WERI-Rb-1 (cell line): ENCODE data around the gene MARCHF6.
"Not testable (repeated sequence)": the region's sequence is repeated elsewhere in the genome, so short reads cannot be mapped to it uniquely, and the experiment has no call there.

Source experiments
- DNase-seq: peaks from one replicate; pipeline ENCODE4 v3.0.0-alpha.2; 2020
- H3K27ac ChIP-seq: fragments of 250-450 bp; sonication (Bioruptor Pico); 2 replicates; pipeline ENCODE4 v1.5.1; 2020; ENCODE audit warnings: mild to moderate bottlenecking, moderate library complexity
- H3K27me3 ChIP-seq: fragments of 250-450 bp; sonication (Bioruptor Pico); 2 replicates; pipeline ENCODE4 v1.5.1; 2021; ENCODE audit warnings: mild to moderate bottlenecking, low read depth, moderate library complexity; ENCODE audit not compliant: insufficient read depth, severe bottlenecking
- H3K36me3 ChIP-seq: fragments of 250-450 bp; sonication (Bioruptor Pico); 2 replicates; pipeline ENCODE4 v1.5.1; 2020; ENCODE audit warnings: mild to moderate bottlenecking, moderate library complexity
- H3K4me3 ChIP-seq: 2 replicates; pipeline ENCODE4 v1.5.1; 2011; ENCODE audit warnings: low read depth, mild to moderate bottlenecking, control low read depth, low read length
- H3K9me3 ChIP-seq: fragments of 250-450 bp; sonication (Bioruptor Pico); 2 replicates; pipeline ENCODE4 v1.5.1; 2021; ENCODE audit warnings: mild to moderate bottlenecking, moderate library complexity; ENCODE audit not compliant: severe bottlenecking
- TF ChIP-seq, protein P1 (sequence below): IDR thresholded peaks from 2 replicates; pipeline ENCODE4 v1.5.1; 2011; ENCODE audit warnings: low read depth, mild to moderate bottlenecking, control low read depth, inconsistent platforms, low read length

Gene MARCHF6

GRCh38 chr5:10339058-10339811, 14.3 kb upstream of the MARCHF6 start:
- no peaks in the 10 kb centered on the region for H3K9me3 ChIP-seq
- TF ChIP-seq, protein P1, sequence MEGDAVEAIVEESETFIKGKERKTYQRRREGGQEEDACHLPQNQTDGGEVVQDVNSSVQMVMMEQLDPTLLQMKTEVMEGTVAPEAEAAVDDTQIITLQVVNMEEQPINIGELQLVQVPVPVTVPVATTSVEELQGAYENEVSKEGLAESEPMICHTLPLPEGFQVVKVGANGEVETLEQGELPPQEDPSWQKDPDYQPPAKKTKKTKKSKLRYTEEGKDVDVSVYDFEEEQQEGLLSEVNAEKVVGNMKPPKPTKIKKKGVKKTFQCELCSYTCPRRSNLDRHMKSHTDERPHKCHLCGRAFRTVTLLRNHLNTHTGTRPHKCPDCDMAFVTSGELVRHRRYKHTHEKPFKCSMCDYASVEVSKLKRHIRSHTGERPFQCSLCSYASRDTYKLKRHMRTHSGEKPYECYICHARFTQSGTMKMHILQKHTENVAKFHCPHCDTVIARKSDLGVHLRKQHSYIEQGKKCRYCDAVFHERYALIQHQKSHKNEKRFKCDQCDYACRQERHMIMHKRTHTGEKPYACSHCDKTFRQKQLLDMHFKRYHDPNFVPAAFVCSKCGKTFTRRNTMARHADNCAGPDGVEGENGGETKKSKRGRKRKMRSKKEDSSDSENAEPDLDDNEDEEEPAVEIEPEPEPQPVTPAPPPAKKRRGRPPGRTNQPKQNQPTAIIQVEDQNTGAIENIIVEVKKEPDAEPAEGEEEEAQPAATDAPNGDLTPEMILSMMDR = no peak
- no peaks in the 10 kb centered on the region for H3K36me3 ChIP-seq
- no peak for DNase-seq
- H3K27ac ChIP-seq = no peak overlapping the region
- H3K27me3 ChIP-seq = no peaks in the 10 kb centered on the region
- no peak overlapping the region for H3K4me3 ChIP-seq

- Histone ChIP-seq H3K27me3 (no peaks in the 10 kb centered on the region), H3K27ac (no peak overlapping the region), H3K9me3 (peaks cover 3% of the 10 kb centered on the region), H3K36me3 (no peaks in the 10 kb centered on the region), H3K4me3 (no peak overlapping the region)
- TF ChIP-seq, protein P1 = no peak
- DNase-seq = no peak
These were observed 13.5 kb upstream of the MARCHF6 start for GRCh38 chr5:10339958-10340357.

- no peaks in the 10 kb centered on the region for H3K36me3 ChIP-seq
- TF ChIP-seq, protein P1 = no peak
- H3K4me3 ChIP-seq = no peak overlapping the region
- peaks cover 3% of the 10 kb centered on the region for H3K9me3 ChIP-seq
- DNase-seq = no peak
- no peaks in the 10 kb centered on the region for H3K27me3 ChIP-seq
- no peak overlapping the region for H3K27ac ChIP-seq
These were observed 10.0 kb upstream of the MARCHF6 start for GRCh38 chr5:10343486-10343885.

DNA sequence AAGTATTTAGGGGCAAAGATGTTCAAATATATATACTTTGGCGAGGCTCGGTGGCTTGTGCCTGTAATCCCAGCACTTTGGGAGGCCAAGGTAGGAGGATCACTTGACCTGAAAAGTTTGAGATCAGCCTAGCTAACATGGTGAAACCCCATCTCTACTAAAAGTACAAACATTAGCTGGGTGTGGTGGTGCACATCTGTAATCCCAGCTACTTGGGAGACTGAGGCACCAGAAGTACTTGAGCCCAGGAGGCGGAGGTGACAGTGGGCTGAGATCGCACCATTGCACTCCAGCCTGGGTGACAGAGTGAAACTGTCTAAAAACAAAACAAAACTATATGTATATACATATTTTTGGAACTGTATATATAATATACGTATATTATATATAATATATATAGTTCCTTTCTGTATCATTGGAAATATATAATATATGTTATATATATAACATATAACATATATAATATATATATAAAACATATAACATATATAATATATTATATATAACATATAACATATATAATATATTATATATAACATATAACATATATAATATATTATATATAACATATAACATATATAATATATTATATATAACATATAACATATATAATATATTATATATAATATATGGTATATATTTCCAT, 8.9 kb upstream of the MARCHF6 start:
- not testable (repeated sequence) for H3K36me3 ChIP-seq, H3K27ac ChIP-seq, DNase-seq, H3K4me3 ChIP-seq, H3K9me3 ChIP-seq, H3K27me3 ChIP-seq

DNA sequence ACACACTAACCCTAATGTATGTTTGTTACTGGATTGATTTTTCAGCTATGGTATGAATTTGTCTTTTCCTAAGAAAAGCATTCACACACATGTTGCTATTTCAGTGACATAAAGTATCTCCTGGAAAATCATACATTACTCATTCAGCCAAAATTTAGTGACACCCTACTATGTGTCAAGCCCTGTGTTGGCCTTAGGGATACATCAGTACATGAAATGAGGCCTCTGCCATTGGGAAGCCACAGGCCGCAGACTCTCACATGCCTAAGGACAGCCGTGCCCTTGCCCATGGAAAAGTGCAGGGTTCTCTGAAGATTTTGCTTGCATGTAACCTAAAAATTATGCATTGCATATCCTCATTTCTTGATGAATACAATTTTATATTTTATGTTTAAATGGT, 5.2 kb upstream of the MARCHF6 start:
- Histone ChIP-seq H3K27me3 (no peaks in the 10 kb centered on the region), H3K4me3 (no peak overlapping the region), H3K36me3 (no peaks in the 10 kb centered on the region), H3K27ac (no peak overlapping the region), H3K9me3 (peaks cover 3% of the 10 kb centered on the region)
- DNase-seq = no peak
- TF ChIP-seq, protein P1 = no peak

- Histone ChIP-seq H3K36me3 (peaks cover 12% of the 10 kb centered on the region), H3K4me3 (no peak overlapping the region), H3K9me3 (no peaks in the 10 kb centered on the region), H3K27me3 (no peaks in the 10 kb centered on the region), H3K27ac (peak overlapping the region; percentile 11; the same call in 1 of the 2 replicates)
- no peak for DNase-seq
- TF ChIP-seq, protein P1 = no peak
These were observed 2.1 kb upstream of the MARCHF6 start for GRCh38 chr5:10351199-10351905.
